ENCODE results near the gene RNASE7. TPM values are rescaled to one million over a fixed set of nuclear protein-coding genes. Genes with fewer than 3 reads are reported as not detected.

RNASE7 gene
- total RNA-seq, 1 experiment from 2014 or later, result not detected

- peak overlapping the region; percentile 69 for H3K4me2 ChIP-seq (ENCODE audit: low read depth, low read length, poor library complexity, severe bottlenecking)
- no peaks in the 10 kb centered on the region for H4K20me1 ChIP-seq (ENCODE audit: insufficient read depth, low read depth, low read length)
- peak overlapping the region; percentile 64 for H3K9ac ChIP-seq (ENCODE audit: low read length)
- no peak overlapping the region for H3K27ac ChIP-seq (ENCODE audit: low read length)
- DNase-seq, result peak; percentile 92
- H3K4me1 ChIP-seq (ENCODE audit: low read length), result peaks cover 26% of the 10 kb centered on the region
- peak overlapping the region; percentile 70; the same call in 1 of the 2 replicates for H2AFZ ChIP-seq (ENCODE audit: low read length)
- H3K4me3 ChIP-seq (ENCODE audit: low read length), result peak overlapping the region; percentile 64
- peaks cover 3% of the 10 kb centered on the region; the same call in 1 of the 2 replicates for H3K27me3 ChIP-seq (ENCODE audit: low read length)
- H3K79me2 ChIP-seq (ENCODE audit: low read length), result no peaks in the 10 kb centered on the region
- no peaks in the 10 kb centered on the region for H3K36me3 ChIP-seq (ENCODE audit: insufficient read depth, low read length)
- H3K9me3 ChIP-seq (ENCODE audit: low read length), result no peaks in the 10 kb centered on the region
- H3K9me2 ChIP-seq (replicated peaks; ENCODE audit: insufficient read depth, low read length), result no peaks in the 10 kb centered on the region
These were observed 29.3 kb downstream of the RNASE7 start for GRCh38 chr14:21071225-21072030.

GRCh38 chr14:21072031-21072473 lies 29.9 kb downstream of the RNASE7 start:
- Histone ChIP-seq H3K4me1 (ENCODE audit: low read length) (peaks cover 26% of the 10 kb centered on the region), H3K4me2 (ENCODE audit: low read depth, low read length, poor library complexity, severe bottlenecking) (peak overlapping the region; percentile 69), H3K9ac (ENCODE audit: low read length) (peak overlapping the region; percentile 64), H3K9me3 (ENCODE audit: low read length) (no peaks in the 10 kb centered on the region), H2AFZ (ENCODE audit: low read length) (peak overlapping the region; percentile 70; the same call in 1 of the 2 replicates), H3K9me2 (replicated peaks; ENCODE audit: insufficient read depth, low read length) (no peaks in the 10 kb centered on the region), H3K27me3 (ENCODE audit: low read length) (peaks cover 3% of the 10 kb centered on the region; the same call in 1 of the 2 replicates), H3K79me2 (ENCODE audit: low read length) (no peaks in the 10 kb centered on the region), H4K20me1 (ENCODE audit: insufficient read depth, low read depth, low read length) (no peaks in the 10 kb centered on the region), H3K4me3 (ENCODE audit: low read length) (peak overlapping the region; percentile 64), H3K27ac (ENCODE audit: low read length) (no peak overlapping the region), H3K36me3 (ENCODE audit: insufficient read depth, low read length) (no peaks in the 10 kb centered on the region)
- DNase-seq, result peak; percentile 56

- H3K9me2 ChIP-seq (replicated peaks; ENCODE audit: insufficient read depth, low read length), result no peaks in the 10 kb centered on the region
- no peaks in the 10 kb centered on the region for H4K20me1 ChIP-seq (ENCODE audit: insufficient read depth, low read depth, low read length)
- no peak overlapping the region for H3K4me3 ChIP-seq (ENCODE audit: low read length)
- H3K9me3 ChIP-seq (ENCODE audit: low read length), result no peaks in the 10 kb centered on the region
- H3K27ac ChIP-seq (ENCODE audit: low read length), result no peak overlapping the region
- no peaks in the 10 kb centered on the region for H3K36me3 ChIP-seq (ENCODE audit: insufficient read depth, low read length)
- no peak overlapping the region for H2AFZ ChIP-seq (ENCODE audit: low read length)
- no peak for DNase-seq
- no peak overlapping the region for H3K4me2 ChIP-seq (ENCODE audit: low read depth, low read length, poor library complexity, severe bottlenecking)
- H3K79me2 ChIP-seq (ENCODE audit: low read length), result no peaks in the 10 kb centered on the region
- H3K9ac ChIP-seq (ENCODE audit: low read length), result no peak overlapping the region
- H3K27me3 ChIP-seq (ENCODE audit: low read length), result peaks cover 3% of the 10 kb centered on the region; the same call in 1 of the 2 replicates
- H3K4me1 ChIP-seq (ENCODE audit: low read length), result peaks cover 26% of the 10 kb centered on the region
These were observed 30.7 kb downstream of the RNASE7 start for GRCh38 chr14:21072781-21073339.

- Histone ChIP-seq H4K20me1 (ENCODE audit: insufficient read depth, low read depth, low read length) (no peaks in the 10 kb centered on the region), H2AFZ (ENCODE audit: low read length) (no peak overlapping the region), H3K4me3 (ENCODE audit: low read length) (no peak overlapping the region), H3K4me2 (ENCODE audit: low read depth, low read length, poor library complexity, severe bottlenecking) (no peak overlapping the region), H3K9me3 (ENCODE audit: low read length) (no peaks in the 10 kb centered on the region), H3K9me2 (replicated peaks; ENCODE audit: insufficient read depth, low read length) (no peaks in the 10 kb centered on the region), H3K79me2 (ENCODE audit: low read length) (no peaks in the 10 kb centered on the region), H3K9ac (ENCODE audit: low read length) (no peak overlapping the region), H3K36me3 (ENCODE audit: insufficient read depth, low read length) (no peaks in the 10 kb centered on the region), H3K4me1 (ENCODE audit: low read length) (peaks cover 26% of the 10 kb centered on the region), H3K27ac (ENCODE audit: low read length) (no peak overlapping the region), H3K27me3 (ENCODE audit: low read length) (peaks cover 3% of the 10 kb centered on the region; the same call in 1 of the 2 replicates)
- DNase-seq, result no peak
These were observed 31.8 kb downstream of the RNASE7 start for GRCh38 chr14:21073921-21074320.

- no peak overlapping the region for H3K4me3 ChIP-seq (ENCODE audit: low read length)
- no peak overlapping the region for H3K9ac ChIP-seq (ENCODE audit: low read length)
- no peak for DNase-seq
- H3K79me2 ChIP-seq (ENCODE audit: low read length), result no peaks in the 10 kb centered on the region
- no peaks in the 10 kb centered on the region for H3K36me3 ChIP-seq (ENCODE audit: insufficient read depth, low read length)
- H4K20me1 ChIP-seq (ENCODE audit: insufficient read depth, low read depth, low read length), result no peaks in the 10 kb centered on the region
- H3K4me1 ChIP-seq (ENCODE audit: low read length), result peaks cover 26% of the 10 kb centered on the region
- no peak overlapping the region for H3K27ac ChIP-seq (ENCODE audit: low read length)
- H3K4me2 ChIP-seq (ENCODE audit: low read depth, low read length, poor library complexity, severe bottlenecking), result no peak overlapping the region
- H3K9me3 ChIP-seq (ENCODE audit: low read length), result no peaks in the 10 kb centered on the region
- peaks cover 3% of the 10 kb centered on the region; the same call in 1 of the 2 replicates for H3K27me3 ChIP-seq (ENCODE audit: low read length)
- H2AFZ ChIP-seq (ENCODE audit: low read length), result no peak overlapping the region
- H3K9me2 ChIP-seq (replicated peaks; ENCODE audit: insufficient read depth, low read length), result no peaks in the 10 kb centered on the region
These were observed 32.5 kb downstream of the RNASE7 start for GRCh38 chr14:21074398-21075272.

- Histone ChIP-seq H3K4me1 (ENCODE audit: low read length) (peaks cover 16% of the 10 kb centered on the region), H4K20me1 (ENCODE audit: insufficient read depth, low read depth, low read length) (no peaks in the 10 kb centered on the region), H3K4me3 (ENCODE audit: low read length) (no peak overlapping the region), H3K27ac (ENCODE audit: low read length) (no peak overlapping the region), H3K9me2 (replicated peaks; ENCODE audit: insufficient read depth, low read length) (no peaks in the 10 kb centered on the region), H3K36me3 (ENCODE audit: insufficient read depth, low read length) (no peaks in the 10 kb centered on the region), H3K9me3 (ENCODE audit: low read length) (no peaks in the 10 kb centered on the region), H3K27me3 (ENCODE audit: low read length) (0 out of 2 replicates have a peak, but pooled peaks cover 3% of the 10 kb centered on the region), H3K4me2 (ENCODE audit: low read depth, low read length, poor library complexity, severe bottlenecking) (no peak overlapping the region), H2AFZ (ENCODE audit: low read length) (no peak overlapping the region), H3K79me2 (ENCODE audit: low read length) (no peaks in the 10 kb centered on the region), H3K9ac (ENCODE audit: low read length) (no peak overlapping the region)
- no peak for DNase-seq
These were observed 33.7 kb downstream of the RNASE7 start for GRCh38 chr14:21075719-21076437.

- no peak overlapping the region for H2AFZ ChIP-seq (ENCODE audit: low read length)
- H3K79me2 ChIP-seq (ENCODE audit: low read length), result no peaks in the 10 kb centered on the region
- no peaks in the 10 kb centered on the region for H4K20me1 ChIP-seq (ENCODE audit: insufficient read depth, low read depth, low read length)
- DNase-seq, result no peak
- no peaks in the 10 kb centered on the region for H3K36me3 ChIP-seq (ENCODE audit: insufficient read depth, low read length)
- H3K9ac ChIP-seq (ENCODE audit: low read length), result no peak overlapping the region
- no peaks in the 10 kb centered on the region for H3K9me3 ChIP-seq (ENCODE audit: low read length)
- H3K9me2 ChIP-seq (replicated peaks; ENCODE audit: insufficient read depth, low read length), result no peaks in the 10 kb centered on the region
- H3K4me2 ChIP-seq (ENCODE audit: low read depth, low read length, poor library complexity, severe bottlenecking), result no peak overlapping the region
- H3K27ac ChIP-seq (ENCODE audit: low read length), result no peak overlapping the region
- no peaks in the 10 kb centered on the region for H3K27me3 ChIP-seq (ENCODE audit: low read length)
- no peak overlapping the region for H3K4me3 ChIP-seq (ENCODE audit: low read length)
- no peaks in the 10 kb centered on the region for H3K4me1 ChIP-seq (ENCODE audit: low read length)
These were observed 35.5 kb downstream of the RNASE7 start for GRCh38 chr14:21077672-21078071.
